SU-DHL-6 (cell line): ENCODE data around the gene HLA-F.

ENCODE experiments used
- EZH2phosphoT487 ChIP-seq: fragments of 200-600 bp; sonication (generic), shearing (Covaris generic); conservative IDR thresholded peaks from 2 replicates; pipeline ENCODE4 v1.6.1; 2018; ENCODE audit warnings: mild to moderate bottlenecking, antibody characterized with exemption, low read length, moderate library complexity, mixed read lengths
- TF ChIP-seq, protein P1 (sequence below): fragments of 200-600 bp; sonication (generic); IDR thresholded peaks from one replicate; pipeline ENCODE4 v1.5.1; 2017; ENCODE audit warnings: antibody characterized with exemption, mild to moderate bottlenecking, low read length, moderate library complexity; ENCODE audit not compliant: insufficient read depth, poor library complexity, severe bottlenecking

DNA sequence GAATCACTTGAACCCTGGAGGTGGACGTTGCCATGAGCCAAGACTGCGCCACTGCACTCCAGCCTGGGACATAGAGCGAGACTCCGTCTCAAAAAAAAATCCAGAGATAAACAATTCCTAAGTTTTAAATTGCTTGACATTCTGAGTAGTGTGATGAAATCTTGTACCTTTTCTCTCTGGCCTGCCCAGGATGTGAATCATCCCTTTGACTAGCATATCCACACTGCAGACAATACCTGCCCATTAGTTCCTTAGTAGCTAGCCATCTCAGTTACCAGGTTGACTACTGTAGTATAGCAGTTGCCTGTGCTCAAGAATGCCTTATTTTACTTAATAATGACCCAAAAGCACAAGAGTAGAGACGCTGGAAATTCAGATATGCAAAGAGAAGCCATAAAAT lies 45.1 kb upstream of the HLA-F start:
- TF ChIP-seq, protein P1, sequence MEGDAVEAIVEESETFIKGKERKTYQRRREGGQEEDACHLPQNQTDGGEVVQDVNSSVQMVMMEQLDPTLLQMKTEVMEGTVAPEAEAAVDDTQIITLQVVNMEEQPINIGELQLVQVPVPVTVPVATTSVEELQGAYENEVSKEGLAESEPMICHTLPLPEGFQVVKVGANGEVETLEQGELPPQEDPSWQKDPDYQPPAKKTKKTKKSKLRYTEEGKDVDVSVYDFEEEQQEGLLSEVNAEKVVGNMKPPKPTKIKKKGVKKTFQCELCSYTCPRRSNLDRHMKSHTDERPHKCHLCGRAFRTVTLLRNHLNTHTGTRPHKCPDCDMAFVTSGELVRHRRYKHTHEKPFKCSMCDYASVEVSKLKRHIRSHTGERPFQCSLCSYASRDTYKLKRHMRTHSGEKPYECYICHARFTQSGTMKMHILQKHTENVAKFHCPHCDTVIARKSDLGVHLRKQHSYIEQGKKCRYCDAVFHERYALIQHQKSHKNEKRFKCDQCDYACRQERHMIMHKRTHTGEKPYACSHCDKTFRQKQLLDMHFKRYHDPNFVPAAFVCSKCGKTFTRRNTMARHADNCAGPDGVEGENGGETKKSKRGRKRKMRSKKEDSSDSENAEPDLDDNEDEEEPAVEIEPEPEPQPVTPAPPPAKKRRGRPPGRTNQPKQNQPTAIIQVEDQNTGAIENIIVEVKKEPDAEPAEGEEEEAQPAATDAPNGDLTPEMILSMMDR: no peak
- TF ChIP-seq EZH2phosphoT487: no peak
